Measurements from ENCODE around the gene SDF2. TPM values are rescaled to one million over a fixed set of nuclear protein-coding genes. Genes with fewer than 3 reads are reported as not detected.
"Not testable (repeated sequence)": the region's sequence is repeated elsewhere in the genome, so short reads cannot be mapped to it uniquely, and the experiment has no call there.

Gene SDF2
- polyA plus RNA-seq, 4 donors: 78.3 to 84.4 (median 80.9) TPM

DNA sequence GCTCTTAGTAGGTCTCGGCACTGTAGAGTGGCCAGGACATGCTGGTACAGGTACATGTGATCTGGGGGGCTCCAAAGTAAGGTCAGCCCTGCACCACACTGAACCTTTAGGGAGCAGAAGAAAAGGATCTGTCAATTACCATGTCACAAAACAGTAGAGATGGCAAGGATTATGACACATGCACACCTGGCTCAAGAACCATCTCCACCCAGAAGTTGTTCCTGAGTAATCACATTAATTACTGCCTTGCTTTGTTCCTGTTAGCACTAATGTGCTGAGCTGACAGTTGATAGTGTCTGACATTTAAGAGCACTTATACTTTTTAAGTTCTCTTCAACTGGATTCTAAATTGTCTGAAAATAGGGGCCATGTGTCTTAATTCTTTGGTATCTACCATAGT is 26.2 kb downstream of the SDF2 start:
- DNase-seq (ENCODE audit: low read depth in 4 of 4, low spot score in 3 of 4): no peak

DNA sequence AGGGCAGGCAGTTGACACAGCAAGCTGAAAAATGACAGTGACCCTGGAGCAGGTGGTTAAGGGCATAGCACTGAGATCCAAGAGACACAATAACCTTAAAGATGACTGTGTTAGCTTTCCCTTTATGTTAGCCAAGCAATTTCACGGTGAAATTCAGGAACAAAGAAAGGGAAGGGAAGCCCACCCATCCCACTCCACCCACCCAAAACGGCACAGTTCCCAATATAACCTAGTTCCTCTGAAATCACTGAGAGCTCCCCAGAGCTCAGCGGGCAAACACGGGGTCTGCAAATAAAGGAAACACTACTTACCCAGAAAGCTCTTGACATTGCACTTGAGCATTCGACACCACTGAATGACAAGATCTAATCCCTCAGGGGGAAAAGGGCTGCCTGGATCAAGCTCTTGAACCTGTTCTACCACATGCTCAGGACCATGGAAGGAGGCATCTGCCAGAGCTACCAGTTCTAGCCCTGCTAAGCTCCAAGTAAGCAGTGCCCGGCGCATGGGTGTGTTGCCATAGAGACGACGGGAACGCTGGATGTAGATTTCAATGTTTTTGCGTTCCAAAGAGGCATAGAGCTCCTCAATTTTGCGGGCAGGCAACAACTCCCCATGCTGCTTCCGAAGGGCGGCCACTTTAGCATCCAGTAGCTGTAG is 27.4 kb downstream of the SDF2 start:
- no peak for DNase-seq (ENCODE audit: low read depth in 4 of 4, low spot score in 3 of 4)

DNA sequence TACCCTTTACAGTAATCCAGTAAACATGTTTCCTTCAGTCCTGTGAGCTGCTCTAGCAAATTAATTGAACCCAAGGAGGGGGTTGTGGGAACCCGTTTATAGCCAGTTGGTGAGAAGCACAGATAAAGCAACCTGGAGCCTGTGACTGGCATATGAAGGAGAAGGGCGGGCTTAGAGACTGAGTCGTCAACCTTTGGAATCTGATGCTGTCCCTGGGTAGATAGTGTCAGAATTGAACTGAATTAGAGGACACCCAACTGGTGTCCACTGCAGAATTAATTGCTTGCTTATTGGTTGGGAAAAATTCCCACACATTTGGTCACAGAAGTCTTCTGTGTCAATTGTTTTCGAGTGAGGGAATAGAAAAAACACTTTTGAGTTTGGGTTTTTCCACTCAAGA is 34.9 kb downstream of the SDF2 start:
- DNase-seq (ENCODE audit: low read depth in 4 of 4, low spot score in 3 of 4): no peak

DNA sequence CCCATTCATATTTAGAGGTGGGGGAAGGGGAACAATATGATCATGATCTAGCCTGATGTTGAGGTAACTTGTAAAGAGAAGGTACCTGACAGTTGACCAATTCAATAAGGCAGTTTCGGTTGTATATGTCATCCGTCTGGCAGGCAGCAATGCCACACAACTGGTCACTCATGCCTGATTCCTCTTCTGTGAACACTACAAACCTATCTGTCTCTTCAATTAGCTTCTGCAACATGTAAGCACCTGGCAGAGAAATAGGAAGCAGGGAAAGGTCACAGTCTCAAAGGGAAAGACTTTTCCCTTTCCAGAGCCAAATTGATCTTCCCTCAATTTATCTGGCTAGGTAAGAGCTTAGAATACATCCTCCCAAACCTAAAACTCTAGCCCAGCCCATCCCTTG is 37.6 kb downstream of the SDF2 start:
- DNase-seq (ENCODE audit: low read depth in 4 of 4, low spot score in 3 of 4): no peak

DNA sequence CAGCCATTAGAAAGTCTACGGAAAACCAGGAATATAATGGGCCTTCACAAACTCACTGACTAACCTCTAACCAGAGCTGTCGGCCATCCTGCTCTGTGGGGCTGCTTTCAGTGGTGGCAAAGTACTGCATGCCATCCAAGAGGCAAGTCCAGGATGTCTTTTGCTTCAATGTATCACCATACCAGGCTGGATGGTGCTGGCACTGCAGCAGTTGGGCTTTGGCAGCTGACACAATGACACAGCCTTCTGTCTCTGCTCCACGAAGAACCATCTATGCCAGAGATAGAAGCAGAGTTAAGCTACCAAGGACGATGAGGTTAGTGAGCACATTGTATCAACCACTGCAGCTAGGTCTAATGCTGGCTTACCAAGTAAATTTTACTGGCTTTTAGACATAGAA is 38.0 kb downstream of the SDF2 start:
- no peak for DNase-seq (ENCODE audit: low read depth in 4 of 4, low spot score in 3 of 4)

DNA sequence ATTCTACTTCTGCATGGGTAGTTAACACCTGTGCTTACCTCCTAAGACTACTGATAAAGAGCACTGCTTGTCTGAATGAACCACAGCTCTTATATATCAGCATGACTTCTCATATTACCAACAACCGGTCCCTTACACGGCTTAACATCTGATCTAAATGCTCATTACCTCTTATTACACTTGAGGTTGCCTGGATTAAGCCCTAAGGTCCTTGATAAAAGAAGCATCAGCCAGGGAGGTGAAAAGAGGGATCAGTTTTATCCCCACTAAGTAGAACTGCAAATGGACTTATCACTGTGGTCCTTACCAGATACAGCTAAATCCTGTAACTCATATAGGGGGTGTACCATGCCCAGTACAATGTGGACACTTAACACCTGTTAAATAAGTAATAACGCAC is 39.5 kb downstream of the SDF2 start:
- no peak for DNase-seq (ENCODE audit: low read depth in 4 of 4, low spot score in 3 of 4)

DNA sequence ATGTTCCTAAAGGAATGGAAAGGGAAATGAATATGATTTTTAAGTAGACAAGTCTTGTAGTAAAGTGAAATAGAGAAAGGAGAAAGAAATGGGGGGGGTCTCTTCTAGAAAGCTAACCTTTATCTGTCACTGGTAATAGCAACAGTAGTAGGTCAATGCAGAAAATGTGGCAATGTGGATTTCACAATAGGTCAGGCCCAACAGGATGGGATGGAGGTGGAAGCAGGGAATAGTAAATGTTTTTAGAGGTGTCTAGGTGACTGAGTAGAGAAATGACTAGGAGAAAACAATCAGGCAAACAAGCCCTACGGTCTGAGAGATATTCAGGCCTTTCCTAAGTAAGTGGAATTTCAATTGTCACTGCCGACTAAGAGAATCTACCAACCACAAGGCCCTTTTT is 41.7 kb downstream of the SDF2 start:
- DNase-seq (ENCODE audit: low read depth in 4 of 4, low spot score in 3 of 4): no peak

DNA sequence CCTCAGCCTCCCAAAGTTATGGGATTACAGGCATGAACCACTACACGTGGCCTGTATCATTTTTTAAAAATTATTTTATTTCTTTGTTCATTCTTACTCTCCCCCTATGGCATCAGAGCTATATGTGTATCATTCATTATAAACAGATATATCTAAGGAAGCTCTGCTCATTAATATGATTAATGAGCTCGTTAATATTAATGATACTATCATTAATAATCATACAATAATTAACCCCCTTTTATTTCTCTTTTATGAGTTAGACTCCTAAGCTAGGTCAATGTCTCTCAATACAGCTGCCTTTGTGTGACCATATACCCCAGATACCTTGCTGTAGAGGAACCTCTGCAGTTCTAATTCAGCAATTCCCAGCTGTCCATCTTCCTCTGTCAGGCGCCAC is 43.2 kb downstream of the SDF2 start:
- DNase-seq (ENCODE audit: low read depth in 4 of 4, low spot score in 3 of 4): no peak

DNA sequence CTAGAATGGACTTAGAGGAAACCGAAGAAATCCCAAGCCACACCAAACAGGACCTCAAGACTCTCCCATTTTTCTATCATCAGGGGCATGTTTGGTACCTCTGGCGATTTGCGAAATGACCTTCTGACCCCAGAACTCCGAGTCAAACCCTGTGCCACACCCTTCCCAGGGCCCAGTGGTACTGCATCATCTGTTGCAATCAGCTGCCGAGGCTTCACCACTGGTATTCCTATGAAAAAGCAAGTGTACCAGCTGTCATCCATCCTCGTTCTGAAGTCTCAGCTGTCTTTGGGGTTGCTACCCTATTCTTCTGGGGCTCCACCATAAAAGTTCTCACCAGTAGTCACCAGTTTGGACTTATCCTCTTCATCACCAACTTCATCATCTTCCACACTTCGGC is 45.4 kb downstream of the SDF2 start:
- no peak for DNase-seq (ENCODE audit: low read depth in 4 of 4, low spot score in 3 of 4)

DNA sequence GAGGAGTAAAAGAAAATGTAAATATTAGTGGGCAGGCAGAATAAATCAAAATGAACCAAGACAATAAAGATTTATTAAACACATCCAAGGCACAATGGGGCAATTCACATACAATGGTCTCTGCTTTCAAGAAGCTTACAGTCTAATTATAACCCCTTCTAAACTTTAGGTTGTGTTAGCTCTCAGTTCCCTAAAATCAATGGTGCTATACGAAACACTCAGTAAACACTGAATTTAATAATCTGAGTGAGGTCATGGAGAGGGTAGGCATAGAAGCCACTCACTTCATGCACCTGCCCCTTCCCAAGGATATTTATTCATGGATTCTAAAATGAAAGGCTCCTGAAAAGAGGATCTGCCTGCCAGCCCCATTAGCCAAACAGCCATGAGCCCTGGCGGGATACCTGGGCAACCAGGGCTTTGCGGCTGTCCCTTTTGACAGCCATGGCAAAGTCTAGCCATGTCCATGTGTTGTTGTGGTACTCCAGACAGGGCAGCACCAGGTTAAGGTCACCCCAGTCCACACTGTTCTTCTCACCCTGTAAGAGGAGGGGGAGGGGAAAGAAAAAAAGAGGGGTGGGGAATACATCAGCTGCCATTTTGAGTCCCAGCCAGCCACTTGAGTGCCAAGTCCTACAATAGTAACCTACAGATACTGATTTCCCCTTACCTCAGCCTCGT is 46.3 kb downstream of the SDF2 start:
- DNase-seq (ENCODE audit: low read depth in 4 of 4, low spot score in 3 of 4): no peak

DNA sequence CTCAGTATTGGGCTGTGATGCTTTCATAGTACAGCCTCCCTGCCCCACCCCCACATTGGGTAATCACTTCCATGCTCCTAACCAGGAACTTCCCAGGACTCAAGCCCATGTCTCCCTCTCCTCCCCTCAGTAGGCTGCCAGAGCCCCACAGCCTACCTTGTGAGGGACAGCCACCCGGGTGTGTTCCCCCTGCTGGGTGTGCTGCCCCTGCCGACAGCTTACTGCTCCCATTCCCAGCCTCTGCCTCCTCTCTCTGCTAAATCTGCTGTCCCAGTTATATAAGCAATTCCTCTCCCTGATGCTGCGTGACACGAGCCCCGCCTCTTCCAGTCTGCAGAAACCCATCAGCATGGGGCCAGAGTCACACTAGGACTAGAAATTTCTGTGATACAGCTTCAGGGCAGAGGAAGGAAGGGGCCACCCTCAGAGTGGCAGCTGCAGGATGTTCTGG is 47.8 kb downstream of the SDF2 start, which contains the start of gene RSKR:
Gene RSKR, minus strand, starts transcription at position 255 of the 451 bp plus-strand sequence. Its CDS starts 24 bp downstream, at position 231.
- DNase-seq (ENCODE audit: low read depth in 4 of 4, low spot score in 3 of 4): no peak

DNA sequence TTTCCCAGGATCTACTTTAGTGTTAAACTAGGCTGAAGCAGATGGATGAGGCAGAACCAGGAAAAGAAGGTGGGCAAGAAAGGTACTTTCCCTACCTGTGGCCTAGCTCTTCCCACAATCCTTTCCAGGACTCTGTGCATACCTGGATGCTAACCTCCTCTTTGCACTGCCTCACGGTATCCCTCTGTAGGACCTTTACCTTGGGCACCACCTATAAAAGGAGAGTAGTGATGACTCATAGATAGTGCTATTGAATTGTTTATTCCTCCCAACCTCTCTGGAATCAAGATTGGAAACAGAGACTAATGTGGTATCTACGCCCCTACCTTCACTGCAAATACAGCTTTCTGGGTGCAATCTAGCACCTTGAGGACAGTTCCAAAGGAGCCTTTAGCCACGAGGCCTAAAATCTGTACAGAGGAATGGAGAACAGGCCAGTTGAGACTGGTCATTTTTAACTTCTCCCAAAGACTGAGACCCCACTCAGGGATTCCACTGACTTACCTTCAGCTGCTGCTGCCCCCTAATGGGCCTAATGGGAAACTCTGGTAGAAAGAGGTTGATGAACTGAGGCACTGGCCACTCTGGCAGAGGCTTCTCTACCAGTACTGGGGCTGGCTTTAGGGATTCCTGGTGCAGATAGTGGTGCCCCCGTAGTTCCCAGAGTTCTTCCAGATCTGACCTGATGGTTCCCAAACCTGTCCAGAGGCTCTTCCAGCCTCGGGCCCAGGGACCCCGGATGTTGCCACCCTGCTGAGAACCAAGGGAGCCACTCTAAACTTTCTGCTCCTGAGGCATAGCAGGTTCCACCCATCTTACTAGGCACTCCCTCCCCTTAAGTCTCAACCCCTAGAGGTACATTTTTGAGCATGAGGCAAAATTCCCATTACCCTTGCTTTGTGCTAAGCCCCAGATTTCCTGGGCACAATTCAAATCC is 48.5 kb downstream of the SDF2 start:
- DNase-seq (ENCODE audit: low read depth in 4 of 4, low spot score in 3 of 4): peak in 2 of 4 donors; percentile 12 to 26

DNA sequence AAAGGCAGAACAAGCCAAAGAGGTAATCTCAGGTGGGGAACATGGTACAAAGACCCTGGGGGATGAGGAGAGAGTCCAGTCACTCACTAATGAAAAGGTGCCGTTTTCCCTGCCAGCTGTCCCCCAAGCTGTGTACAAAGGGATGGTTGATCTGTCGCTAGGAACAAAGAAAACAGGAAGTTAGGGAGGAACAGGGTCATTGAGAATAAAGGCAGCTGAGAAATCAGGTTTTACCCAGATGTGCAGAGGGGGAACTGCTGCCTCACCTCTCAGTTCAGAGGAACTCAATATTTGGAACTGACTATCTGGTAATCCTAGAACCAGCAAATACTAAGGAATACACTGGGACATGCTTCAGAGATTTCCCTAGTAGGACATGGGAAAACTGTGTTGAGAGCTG is 49.2 kb downstream of the SDF2 start:
- DNase-seq (ENCODE audit: low read depth in 4 of 4, low spot score in 3 of 4): no peak

DNA sequence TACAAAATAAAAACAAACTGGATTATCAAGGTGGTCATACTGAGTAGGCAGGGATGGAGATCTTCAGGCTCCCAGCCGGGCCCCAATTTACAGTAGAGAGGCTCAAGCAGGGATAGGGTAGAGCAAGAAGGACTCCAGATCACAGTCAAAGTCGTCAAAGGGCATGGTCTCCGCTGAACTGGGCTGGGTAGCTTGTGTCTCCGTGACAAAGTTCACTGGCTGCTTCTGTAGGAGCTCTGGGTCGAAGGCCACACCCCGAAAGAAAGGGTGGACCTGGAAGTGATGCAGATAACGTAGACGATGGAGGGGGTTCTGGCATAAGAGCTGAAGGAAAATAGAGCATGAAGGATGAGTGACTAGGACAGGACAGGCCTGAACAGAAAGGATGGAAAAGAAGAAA is 51.3 kb downstream of the SDF2 start:
- no peak for DNase-seq (ENCODE audit: low read depth in 4 of 4, low spot score in 3 of 4)

DNA sequence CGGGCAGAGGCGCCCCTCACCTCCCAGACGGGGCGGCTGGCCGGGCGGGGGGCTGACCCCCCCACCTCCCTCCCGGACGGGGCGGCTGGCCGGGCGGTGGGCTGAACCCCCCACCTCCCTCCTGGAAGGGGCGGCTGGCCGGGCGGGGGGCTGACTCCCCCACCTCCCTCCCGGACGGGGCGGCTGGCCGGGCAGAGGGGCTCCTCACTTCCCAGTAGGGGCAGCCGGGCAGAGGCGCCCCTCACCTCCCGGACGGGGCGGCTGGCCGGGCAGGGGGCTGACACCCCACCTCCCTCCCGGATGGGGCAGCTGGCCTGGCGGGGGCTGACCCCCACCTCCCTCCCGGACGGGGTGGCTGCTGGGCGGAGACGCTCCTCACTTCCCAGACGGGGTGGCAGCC is 57.7 kb downstream of the SDF2 start:
- not testable (repeated sequence) for DNase-seq (ENCODE audit: low read depth in 4 of 4, low spot score in 3 of 4)

DNA sequence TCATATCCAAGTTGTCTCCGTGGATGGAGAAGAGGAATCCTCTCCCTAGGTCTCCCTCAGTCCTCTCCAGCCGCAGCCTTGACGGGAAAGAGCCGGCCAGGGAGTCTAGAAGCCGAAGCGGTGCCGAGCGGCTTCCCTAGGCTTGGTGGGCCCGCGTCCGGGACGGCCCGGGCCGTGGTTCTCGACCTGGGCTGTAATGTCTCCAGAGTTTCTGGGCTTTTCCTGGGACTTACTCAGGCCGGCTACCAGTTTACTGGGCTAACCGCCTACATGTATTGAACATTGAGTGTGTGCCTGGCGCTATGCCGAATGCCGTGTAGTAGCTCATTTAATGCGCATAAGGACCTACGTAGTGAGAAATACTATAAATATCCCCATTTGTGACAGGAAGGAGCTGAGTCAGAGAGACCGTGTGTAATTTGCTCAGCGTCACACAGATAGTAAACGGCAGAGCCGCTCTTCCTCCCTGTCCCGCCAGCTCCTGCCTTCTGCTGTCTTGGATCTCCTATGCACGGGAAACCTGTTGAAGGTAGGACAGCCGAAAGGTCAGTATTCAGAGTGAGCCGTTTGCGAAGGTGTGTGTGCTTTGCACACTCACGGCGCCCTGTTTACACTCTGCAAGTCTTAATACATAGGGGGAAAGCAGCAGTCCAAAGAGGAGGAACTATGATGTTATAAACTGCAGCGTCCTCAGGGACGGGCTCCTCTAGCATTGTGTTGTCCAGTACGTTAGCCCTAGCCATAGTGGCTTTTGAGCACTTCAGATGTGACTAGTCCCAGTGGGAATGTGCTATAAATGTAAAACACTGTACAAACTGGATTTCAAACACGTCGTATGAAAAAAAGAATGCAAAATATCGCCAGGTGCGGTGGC is 62.2 kb downstream of the SDF2 start:
- DNase-seq (ENCODE audit: low read depth in 4 of 4, low spot score in 3 of 4): peak in 2 of 4 donors; percentile 32 to 39

DNA sequence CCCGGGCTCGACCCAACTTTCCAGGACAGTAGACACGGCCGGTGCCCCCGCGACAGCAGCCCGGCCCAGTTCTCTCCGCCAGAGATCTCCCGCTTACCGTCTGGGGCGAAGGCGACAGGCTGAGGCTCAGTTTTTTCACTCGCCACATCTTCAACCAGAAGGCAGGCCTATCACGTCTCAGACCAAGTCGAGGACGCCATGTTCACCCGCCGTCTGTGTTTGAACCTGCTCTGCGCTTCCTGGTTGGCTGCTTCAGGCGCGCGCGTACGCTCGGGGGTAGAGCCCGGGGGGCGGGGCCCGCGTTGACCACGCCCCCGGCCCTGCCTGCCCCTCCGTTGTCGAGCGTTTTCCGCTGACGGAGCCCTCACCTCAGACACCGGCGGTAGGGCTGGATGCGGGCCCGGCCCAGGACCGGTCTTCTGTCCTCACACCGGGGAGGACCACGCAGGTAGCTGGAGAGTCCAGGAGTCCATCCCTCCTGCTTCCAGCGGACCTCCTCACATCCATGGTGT is 62.9 kb downstream of the SDF2 start, which contains the start of gene SPAG5:
Gene SPAG5, minus strand, starts transcription at position 227 of the 512 bp plus-strand sequence. Its CDS starts 79 bp downstream, at position 148.
- peak; percentile 79 to 88 (median 84) for DNase-seq (ENCODE audit: low read depth in 4 of 4, low spot score in 3 of 4)

DNA sequence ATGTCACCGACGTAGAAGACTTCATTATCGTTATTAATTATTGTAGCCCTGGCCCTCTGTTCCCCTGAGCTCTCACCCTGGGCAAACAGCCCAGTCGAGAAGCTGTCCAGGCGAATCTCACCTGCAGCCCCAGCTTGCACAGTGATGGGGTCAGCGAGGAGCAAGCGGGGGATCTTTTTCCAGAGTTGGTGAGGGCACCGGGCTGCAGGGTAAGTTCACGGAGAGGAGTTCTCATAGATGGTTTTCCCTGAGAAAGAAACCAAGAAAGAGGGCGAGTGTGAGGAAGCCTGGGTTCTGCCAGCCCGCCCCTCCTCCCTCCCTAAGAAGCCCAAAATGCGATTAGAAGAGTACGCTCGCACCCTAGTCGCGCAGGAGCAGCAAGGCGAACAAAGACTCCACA is 63.3 kb downstream of the SDF2 start:
- DNase-seq (ENCODE audit: low read depth in 4 of 4, low spot score in 3 of 4): peak in 1 of 4 donors; percentile 9

Data from right renal pelvis (tissue), 4 donors.